ENCODE measurements around the gene MT1F. TPM values are rescaled to one million over a fixed set of nuclear protein-coding genes. Genes with fewer than 3 reads are reported as not detected.
A peak's percentile ranks its signal among the peaks of the same experiment; 100 is the strongest.

The MT1F gene
- total RNA-seq, 1 experiment from 2014 or later, result 7.3 TPM

DNA sequence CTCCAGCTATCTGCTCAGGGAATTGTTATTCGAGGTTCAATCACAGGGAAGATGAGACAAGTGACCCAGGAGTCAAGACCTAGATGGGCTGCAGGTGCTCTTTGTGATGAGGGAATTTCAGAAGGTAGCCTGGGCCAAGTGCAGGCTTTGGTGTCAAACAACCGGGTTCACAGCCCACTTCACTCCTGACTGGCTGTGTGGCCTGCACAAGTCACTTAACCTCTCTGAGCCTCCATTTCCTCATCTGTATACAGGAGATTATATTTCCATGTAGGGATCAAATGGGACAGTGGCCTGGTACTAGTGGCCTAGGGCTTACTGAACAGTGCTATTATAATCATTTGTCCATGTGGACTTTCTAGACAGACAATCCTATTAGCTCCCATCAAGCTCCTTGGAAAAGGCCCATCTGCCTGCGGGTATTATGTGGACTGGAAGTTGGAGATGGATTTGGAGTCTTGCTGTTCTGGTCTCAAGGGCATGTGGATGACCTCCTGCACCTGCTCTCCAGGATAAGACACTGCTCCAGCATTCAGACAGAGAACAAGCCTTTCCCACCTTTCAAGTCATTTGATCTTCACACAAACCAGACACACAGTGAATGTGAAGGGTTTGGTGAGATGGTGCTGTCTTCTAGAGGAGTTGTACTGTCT is 21.4 kb downstream of the MT1F start:
- Histone ChIP-seq H3K9ac (ENCODE audit: low read length) (no peak overlapping the region), H3K79me2 (ENCODE audit: insufficient read depth, low read length) (no peaks in the 10 kb centered on the region), H3K9me2 (ENCODE audit: insufficient read depth) (no peaks in the 10 kb centered on the region), H3K4me1 (ENCODE audit: control insufficient read depth in 1 of 2, insufficient read depth in 2 of 2, low read length in 2 of 2) (peaks cover 13 to 32% of the 10 kb centered on the region in 2 experiments; a peak in 3 of 4 replicates), H3K27ac (ENCODE audit: low read depth, low read length) (no peak overlapping the region), H3K4me3 (replicated peaks in 1 of 2; ENCODE audit: low read depth in 1 of 2, low read length in 2 of 2) (no peak overlapping the region), H3K27me3 (ENCODE audit: insufficient read depth, low read length) (no peaks in the 10 kb centered on the region), H3K4me2 (ENCODE audit: low read length) (peak overlapping the region; percentile 51), H4K20me1 (ENCODE audit: insufficient read depth) (no peaks in the 10 kb centered on the region), H3K9me3 (ENCODE audit: control insufficient read depth in 1 of 2, insufficient read depth in 1 of 2, low read depth in 1 of 2, low read length in 2 of 2) (no peaks in the 10 kb centered on the region), H3K36me3 (ENCODE audit: control insufficient read depth in 1 of 2, insufficient read depth in 2 of 2, low read length in 2 of 2) (no peaks in the 10 kb centered on the region), H2AFZ (ENCODE audit: low read depth, low read length, poor library complexity, severe bottlenecking) (peak overlapping the region; percentile 57)
- DNase-seq (ENCODE audit: low read depth, low spot score) (no peak), ATAC-seq (no peak)
- TF ChIP-seq SRF (IDR thresholded peaks at IDR 0.05; ENCODE audit: low read depth) (no peak), TCF7L2 (IDR thresholded peaks at IDR 0.05; ENCODE audit: borderline replicate concordance, extremely low read depth, insufficient read depth, insufficient read length) (no peak), CEBPB (IDR thresholded peaks at IDR 0.05; ENCODE audit: low read depth) (no peak), SP1 (IDR thresholded peaks at IDR 0.05; ENCODE audit: low read depth) (no peak), FOSL1 (IDR thresholded peaks at IDR 0.05; ENCODE audit: low read depth) (no peak), POLR2AphosphoS5 (IDR thresholded peaks at IDR 0.05; ENCODE audit: low read depth, low read length) (no peak)
- no TSS peak for BruUV-seq (replicated peaks)
- RAD21 ChIA-PET (ENCODE audit: low non-redundant PET in 1 of 2, low total read pairs in 2 of 2, uncharacterized antibody in 2 of 2, unreplicated experiment in 2 of 2), result interaction anchor here in 1 of 2 experiments (0.8 kb wide), 1 partner anchor 52 kb away, joined by 3 read pairs; no protein-coding TSS in a partner anchor
- CTCF ChIA-PET, result interaction anchor here (1.4 kb wide), 1 partner anchor 75 kb away, joined by 3 read pairs; no protein-coding TSS in a partner anchor
- intact Hi-C loops (cut with micrococcal nuclease), result no loop called here
- POLR2A ChIA-PET, result interaction anchor here (0.8 to 1.8 kb wide), 5 partner anchors 24 to 72 kb away, joined by 3 to 6 read pairs (median 4); partner anchors contain the start of genes MT1E and MT2A

GRCh38 chr16:56679818-56680217 is 22.1 kb downstream of the MT1F start:
- peak; percentile 33; the same call in 1 of the 2 replicates for ATAC-seq

More at GRCh38 chr16:56679818-56680217, 22.1 kb downstream of the MT1F start:
- H3K79me2 ChIP-seq (ENCODE audit: insufficient read depth, low read length), result no peaks in the 10 kb centered on the region
- POLR2A ChIA-PET, result interaction anchor here (0.8 to 1.8 kb wide), 5 partner anchors 25 to 73 kb away, joined by 3 to 6 read pairs (median 4); partner anchors contain the start of genes MT1E and MT2A
- H3K9ac ChIP-seq (ENCODE audit: low read length), result no peak overlapping the region
- peak overlapping the region; percentile 57 for H2AFZ ChIP-seq (ENCODE audit: low read depth, low read length, poor library complexity, severe bottlenecking)
- no TSS peak for BruUV-seq (replicated peaks)
- intact Hi-C loops (cut with micrococcal nuclease), result loop anchor here (5.0 kb wide), 2 partner anchors 53 to 1178 kb away; partner anchors contain the start of gene MT1E
- H4K20me1 ChIP-seq (ENCODE audit: insufficient read depth), result no peaks in the 10 kb centered on the region
- H3K9me2 ChIP-seq (ENCODE audit: insufficient read depth), result no peaks in the 10 kb centered on the region
- H3K9me3 ChIP-seq (ENCODE audit: control insufficient read depth in 1 of 2, insufficient read depth in 1 of 2, low read depth in 1 of 2, low read length in 2 of 2), result no peaks in the 10 kb centered on the region
- CTCF ChIA-PET, result interaction anchor here (1.4 kb wide), 1 partner anchor 76 kb away, joined by 3 read pairs; no protein-coding TSS in a partner anchor
- no peak overlapping the region for H3K4me3 ChIP-seq (replicated peaks in 1 of 2; ENCODE audit: low read depth in 1 of 2, low read length in 2 of 2)
- peak; percentile 65 for DNase-seq (ENCODE audit: low read depth, low spot score)
- H3K4me2 ChIP-seq (ENCODE audit: low read length), result peak overlapping the region; percentile 51
- no peaks in the 10 kb centered on the region for H3K27me3 ChIP-seq (ENCODE audit: insufficient read depth, low read length)
- H3K36me3 ChIP-seq (ENCODE audit: control insufficient read depth in 1 of 2, insufficient read depth in 2 of 2, low read length in 2 of 2), result no peaks in the 10 kb centered on the region
- TF ChIP-seq CBX3 (IDR thresholded peaks at IDR 0.05; ENCODE audit: low read depth), result 0 out of 2 replicates have a peak, but pooled peaks have one; percentile 52
- TF ChIP-seq SIN3A (IDR thresholded peaks at IDR 0.05; ENCODE audit: low read depth), result 0 out of 2 replicates have a peak, but pooled peaks have one; percentile 34
- TF ChIP-seq, protein P1, sequence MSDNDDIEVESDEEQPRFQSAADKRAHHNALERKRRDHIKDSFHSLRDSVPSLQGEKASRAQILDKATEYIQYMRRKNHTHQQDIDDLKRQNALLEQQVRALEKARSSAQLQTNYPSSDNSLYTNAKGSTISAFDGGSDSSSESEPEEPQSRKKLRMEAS (IDR thresholded peaks at IDR 0.05), result peak; percentile 80
- no peak for TF ChIP-seq POLR2A (IDR thresholded peaks at IDR 0.05; ENCODE audit: borderline replicate concordance, extremely low read depth, insufficient read depth, insufficient read length)
- peak; percentile 83 for TF ChIP-seq CEBPB (IDR thresholded peaks at IDR 0.05; ENCODE audit: low read depth)
- TF ChIP-seq ZBTB33 (IDR thresholded peaks at IDR 0.05; ENCODE audit: extremely low read depth, insufficient replicate concordance, low read length), result no peak
- peak; percentile 60 for TF ChIP-seq POLR2AphosphoS5 (IDR thresholded peaks at IDR 0.05; ENCODE audit: low read depth, low read length)
- TF ChIP-seq JUND (IDR thresholded peaks at IDR 0.05), result peak; percentile 78
- peak; percentile 76 for TF ChIP-seq SP1 (IDR thresholded peaks at IDR 0.05; ENCODE audit: low read depth)
- TF ChIP-seq FOSL1 (IDR thresholded peaks at IDR 0.05; ENCODE audit: low read depth), result peak; percentile 68
- TF ChIP-seq YY1 (IDR thresholded peaks at IDR 0.05; ENCODE audit: extremely low read depth, insufficient replicate concordance, low read depth, low read length), result no peak
- H3K27ac ChIP-seq (ENCODE audit: low read depth, low read length), result no peak overlapping the region
- RAD21 ChIA-PET (ENCODE audit: low non-redundant PET in 1 of 2, low total read pairs in 2 of 2, uncharacterized antibody in 2 of 2, unreplicated experiment in 2 of 2), result interaction anchor here in 1 of 2 experiments (0.7 to 0.8 kb wide), 2 partner anchors 53 to 54 kb away, joined by 3 read pairs; partner anchors contain the start of gene MT1E
- H3K4me1 ChIP-seq (ENCODE audit: control insufficient read depth in 1 of 2, insufficient read depth in 2 of 2, low read length in 2 of 2), result peaks cover 13 to 32% of the 10 kb centered on the region in 2 experiments; a peak in 3 of 4 replicates

Data from HCT116 (cell line).